ENCODE data around the gene AGL. TPM values are rescaled to one million over a fixed set of nuclear protein-coding genes. Genes with fewer than 3 reads are reported as not detected.

AGL gene
- polyA plus RNA-seq, 3 donors = 1.2 to 3.9 (median 1.3) TPM

DNA sequence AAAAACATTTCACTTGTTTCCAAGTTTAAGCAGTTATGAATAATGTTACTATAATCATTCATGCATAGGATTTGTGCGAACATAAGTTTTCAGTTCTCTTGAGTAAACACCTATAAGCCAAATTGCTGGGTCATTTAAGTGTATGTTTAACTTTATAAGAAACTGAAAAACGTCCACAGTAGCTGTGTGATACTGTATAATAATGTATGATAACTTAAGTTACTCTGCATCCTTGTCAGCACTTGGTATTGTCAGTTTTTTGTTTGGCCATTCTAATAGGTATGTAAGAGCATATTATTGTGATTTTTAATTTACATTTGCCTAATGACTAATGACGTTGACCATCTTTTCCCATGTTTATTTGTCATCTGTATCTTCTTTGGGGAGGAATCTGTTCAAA is 105.2 kb downstream of the AGL start:
- no peaks in the 10 kb centered on the region for H3K79me2 ChIP-seq (ENCODE audit: insufficient read depth, low read length)
- DNase-seq = no peak
- no peaks in the 10 kb centered on the region for H3K36me3 ChIP-seq (replicated peaks in 1 of 2; ENCODE audit: control insufficient read depth in 1 of 2, insufficient read depth in 2 of 2, low read length in 2 of 2)
- H3K9ac ChIP-seq (ENCODE audit: insufficient read depth, low read length, poor library complexity, severe bottlenecking) = no peak overlapping the region
- H4K20me1 ChIP-seq (ENCODE audit: insufficient read depth, low read length) = no peaks in the 10 kb centered on the region
- no peak overlapping the region for H3K4me2 ChIP-seq (replicated peaks; ENCODE audit: extremely low read depth, low read length, poor library complexity, severe bottlenecking)
- H3K4me3 ChIP-seq (replicated peaks in 1 of 3; ENCODE audit: low read depth in 2 of 3, low read length in 3 of 3) = no peak overlapping the region
- no peaks in the 10 kb centered on the region for H3K36me3 Mint-ChIP-seq
- no peaks in the 10 kb centered on the region for H3K27me3 Mint-ChIP-seq (ENCODE audit: low read depth in 3 of 3)
- no CpG with 5 or more reads among the region's 3 CpGs for WGBS (ENCODE audit: insufficient coverage)
- TF ChIP-seq CTCF (IDR thresholded peaks at IDR 0.05) = no peak
- intact Hi-C loops (cut with micrococcal nuclease) = no loop called here
- no peak overlapping the region for H3K27ac ChIP-seq (ENCODE audit: low read depth in 1 of 2, low read length in 2 of 2)
- no peaks in the 10 kb centered on the region for H3K27me3 ChIP-seq (ENCODE audit: control insufficient read depth in 2 of 2, insufficient read depth in 2 of 2, low read length in 2 of 2)
- H3K4me1 Mint-ChIP-seq = peaks cover 2% of the 10 kb centered on the region
- peaks cover 0 to 3% (median 0%) of the 10 kb centered on the region in 7 donors for H3K9me3 Mint-ChIP-seq
- no peaks in the 10 kb centered on the region for H3K9me3 ChIP-seq (replicated peaks in 1 of 2; ENCODE audit: control insufficient read depth in 1 of 2, insufficient read depth in 1 of 2, low read length in 2 of 2)
- no peaks in the 10 kb centered on the region for H3K4me1 ChIP-seq (ENCODE audit: control insufficient read depth in 1 of 2, insufficient read depth in 2 of 2, low read length in 2 of 2)
- H3K27ac Mint-ChIP-seq = no peak overlapping the region
- no peak overlapping the region for H3K4me3 Mint-ChIP-seq
- no peak overlapping the region for H2AFZ ChIP-seq (ENCODE audit: insufficient read depth, low read depth, low read length, poor library complexity, severe bottlenecking)

DNA sequence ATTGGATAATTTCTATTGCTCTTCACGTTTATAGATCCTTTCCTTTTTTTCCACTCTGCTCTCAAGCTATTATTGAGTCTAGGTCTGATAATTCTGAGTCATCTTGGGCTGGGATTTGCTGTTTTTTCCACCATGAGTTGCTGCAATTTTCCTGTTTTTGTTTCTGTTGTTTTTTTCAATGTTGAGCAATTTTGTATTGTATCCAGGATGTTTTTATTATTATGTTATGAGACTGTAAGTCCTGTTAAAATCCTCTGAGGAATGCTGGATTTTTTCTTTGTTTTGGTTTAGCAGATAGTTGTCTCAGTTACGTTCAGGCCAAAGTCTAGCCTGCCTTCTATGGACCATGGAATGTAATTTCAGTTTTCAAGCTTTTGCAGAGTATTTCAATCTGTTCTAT is 106.6 kb downstream of the AGL start:
- H3K4me1 ChIP-seq (ENCODE audit: control insufficient read depth in 1 of 2, insufficient read depth in 2 of 2, low read length in 2 of 2) = no peaks in the 10 kb centered on the region
- no peak overlapping the region for H3K4me3 Mint-ChIP-seq
- H3K9ac ChIP-seq (ENCODE audit: insufficient read depth, low read length, poor library complexity, severe bottlenecking) = no peak overlapping the region
- H3K27ac ChIP-seq (ENCODE audit: low read depth in 1 of 2, low read length in 2 of 2) = no peak overlapping the region
- no peak for TF ChIP-seq CTCF (IDR thresholded peaks at IDR 0.05)
- no peak overlapping the region for H3K4me2 ChIP-seq (replicated peaks; ENCODE audit: extremely low read depth, low read length, poor library complexity, severe bottlenecking)
- H4K20me1 ChIP-seq (ENCODE audit: insufficient read depth, low read length) = no peaks in the 10 kb centered on the region
- H3K9me3 ChIP-seq (replicated peaks in 1 of 2; ENCODE audit: control insufficient read depth in 1 of 2, insufficient read depth in 1 of 2, low read length in 2 of 2) = no peaks in the 10 kb centered on the region
- H2AFZ ChIP-seq (ENCODE audit: insufficient read depth, low read depth, low read length, poor library complexity, severe bottlenecking) = no peak overlapping the region
- H3K36me3 Mint-ChIP-seq = no peaks in the 10 kb centered on the region
- H3K4me1 Mint-ChIP-seq = peaks cover 2% of the 10 kb centered on the region
- DNase-seq = no peak
- 100% methylated on average over 1 of the region's 2 CpGs for WGBS (ENCODE audit: insufficient coverage)
- H3K27ac Mint-ChIP-seq = no peak overlapping the region
- H3K4me3 ChIP-seq (replicated peaks in 1 of 3; ENCODE audit: low read depth in 2 of 3, low read length in 3 of 3) = no peak overlapping the region
- H3K27me3 ChIP-seq (ENCODE audit: control insufficient read depth in 2 of 2, insufficient read depth in 2 of 2, low read length in 2 of 2) = no peaks in the 10 kb centered on the region
- intact Hi-C loops (cut with micrococcal nuclease) = no loop called here
- no peaks in the 10 kb centered on the region for H3K36me3 ChIP-seq (replicated peaks in 1 of 2; ENCODE audit: control insufficient read depth in 1 of 2, insufficient read depth in 2 of 2, low read length in 2 of 2)
- H3K27me3 Mint-ChIP-seq (ENCODE audit: low read depth in 3 of 3) = no peaks in the 10 kb centered on the region
- H3K79me2 ChIP-seq (ENCODE audit: insufficient read depth, low read length) = no peaks in the 10 kb centered on the region
- peaks cover 0 to 3% (median 0%) of the 10 kb centered on the region in 7 donors for H3K9me3 Mint-ChIP-seq

Data from CD14-positive monocyte (primary cell).